Stimulated activated CD8-positive, alpha-beta memory T cell treated with anti-CD3 and anti-CD28 coated beads, Interleukin-7, amount 100 ng/mL, for 1 hour (primary cell): ENCODE results near the gene TMEM38A.
A peak's percentile ranks its signal among the peaks of the same experiment; 100 is the strongest.
"Not testable (repeated sequence)": the region's sequence is repeated elsewhere in the genome, so short reads cannot be mapped to it uniquely, and the experiment has no call there.

Source experiments
- DNase-seq, 2 donors: peaks; one replicate each; pipeline ENCODE4 v3.0.0-alpha.2; 2020; ENCODE audit warnings: low read depth in 2 of 2

Gene TMEM38A

DNA sequence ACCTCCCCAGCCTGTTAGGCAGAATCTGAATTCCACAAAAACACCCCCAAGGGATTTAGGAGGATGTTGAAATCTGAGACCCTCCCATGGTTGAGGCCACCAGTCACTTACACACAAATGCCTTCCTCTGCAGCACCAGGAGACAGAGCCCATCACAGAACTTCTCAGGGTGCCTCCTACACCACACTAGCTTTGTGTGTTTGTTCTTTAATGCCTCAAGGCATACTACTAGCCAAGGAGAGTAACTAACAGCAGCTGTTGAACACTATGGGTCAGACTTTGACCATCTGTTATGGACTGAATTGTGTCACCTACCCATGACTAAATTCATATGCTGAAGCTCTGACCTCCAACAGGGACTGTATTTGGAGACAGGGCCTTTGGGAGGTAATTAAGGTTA lies 23.4 kb upstream of the TMEM38A start:
- no peak for DNase-seq

DNA sequence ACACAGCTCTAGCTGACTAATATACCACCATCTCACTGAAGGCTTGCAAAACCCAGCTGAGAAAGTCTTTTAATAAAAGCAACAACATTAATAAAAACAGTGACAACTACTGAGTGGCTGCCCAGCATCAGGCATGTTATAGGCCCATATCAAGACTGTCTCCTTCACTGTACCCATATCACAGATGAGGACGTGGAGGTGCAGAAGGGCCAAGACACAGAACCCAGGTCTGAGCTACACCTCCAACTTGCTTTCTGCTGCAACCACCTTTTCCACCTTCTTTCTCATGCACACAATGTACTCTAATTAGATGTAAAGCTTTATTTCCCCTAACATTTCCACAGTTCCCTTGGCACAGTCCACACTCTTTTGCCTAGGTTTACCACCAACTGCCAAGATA lies 22.3 kb upstream of the TMEM38A start:
- DNase-seq, result no peak

DNA sequence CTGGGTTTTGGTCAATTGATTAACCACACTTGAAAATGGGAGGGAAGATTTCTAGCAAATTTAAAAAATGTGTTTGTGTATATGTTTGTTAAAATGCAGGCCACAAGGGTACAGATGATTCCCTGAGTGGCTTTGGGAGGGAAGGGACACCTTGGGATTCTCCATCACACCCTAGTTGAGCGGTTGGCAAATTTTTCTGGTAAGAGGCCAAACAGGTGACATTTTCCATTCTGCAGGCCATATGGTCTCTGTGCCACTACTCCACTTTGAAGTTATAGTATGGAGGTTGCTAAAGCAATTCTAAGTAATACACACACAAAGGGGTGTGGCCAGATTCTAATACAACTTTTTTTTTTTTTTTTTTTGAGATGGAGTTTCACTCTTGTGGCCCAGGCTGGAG lies 20.0 kb upstream of the TMEM38A start:
- no peak for DNase-seq

DNA sequence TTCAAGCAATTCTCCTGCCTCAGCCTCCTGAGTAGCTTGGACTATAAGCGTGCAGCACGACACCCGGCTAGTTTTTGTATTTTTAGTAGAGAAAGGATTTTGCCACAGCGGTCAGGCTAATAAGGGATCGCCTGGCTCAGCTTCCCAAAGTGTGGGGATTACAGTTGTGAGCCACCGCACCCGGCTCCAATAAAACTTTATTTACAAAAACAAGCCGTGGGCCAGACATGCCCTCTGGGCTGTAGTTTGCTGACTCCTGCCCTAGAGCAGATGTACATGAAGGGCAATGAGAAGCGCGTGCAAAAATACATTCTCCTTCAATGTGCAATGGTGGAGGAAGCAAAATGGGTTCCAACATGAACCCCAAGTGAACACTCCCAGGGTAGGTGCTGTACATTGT lies 19.2 kb upstream of the TMEM38A start:
- no peak for DNase-seq

DNA sequence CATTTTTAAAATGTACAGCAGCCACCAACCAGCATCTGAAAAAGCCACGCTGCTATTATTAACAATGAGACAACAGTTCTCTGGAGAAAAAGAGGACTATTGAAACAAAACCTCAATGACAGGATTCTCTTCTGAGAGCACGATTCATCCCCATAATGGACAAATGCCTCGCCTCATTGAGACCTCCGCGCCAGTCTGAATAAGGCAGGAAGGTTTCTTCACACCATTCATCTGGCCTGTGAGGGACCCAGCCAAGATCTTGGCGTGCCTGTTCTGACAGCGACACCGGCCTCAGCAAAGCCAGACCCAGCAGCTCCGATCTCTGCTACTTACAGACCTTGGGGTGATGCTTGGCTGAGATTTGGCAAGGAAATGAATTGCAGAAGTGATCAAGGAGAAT lies 15.8 kb upstream of the TMEM38A start:
- no peak for DNase-seq

DNA sequence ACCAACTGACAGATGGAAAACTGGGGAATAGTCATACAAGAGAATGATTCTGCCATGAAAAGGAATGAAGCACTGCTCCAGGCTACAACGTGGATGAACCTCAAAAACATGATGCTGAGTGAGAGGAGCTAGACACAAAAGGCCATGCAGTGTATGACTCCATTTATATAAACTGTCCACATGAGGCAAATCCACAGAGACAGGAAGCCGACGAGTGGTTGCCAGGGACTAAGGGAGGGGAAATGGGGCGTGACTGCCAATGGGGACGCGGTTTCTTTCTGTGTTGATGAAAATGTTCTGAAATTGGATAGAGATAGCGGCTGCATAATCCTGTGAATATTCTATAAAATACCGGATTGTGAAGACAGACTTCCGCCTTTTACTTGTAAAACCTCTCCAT lies 11.2 kb upstream of the TMEM38A start:
- DNase-seq, result no peak

DNA sequence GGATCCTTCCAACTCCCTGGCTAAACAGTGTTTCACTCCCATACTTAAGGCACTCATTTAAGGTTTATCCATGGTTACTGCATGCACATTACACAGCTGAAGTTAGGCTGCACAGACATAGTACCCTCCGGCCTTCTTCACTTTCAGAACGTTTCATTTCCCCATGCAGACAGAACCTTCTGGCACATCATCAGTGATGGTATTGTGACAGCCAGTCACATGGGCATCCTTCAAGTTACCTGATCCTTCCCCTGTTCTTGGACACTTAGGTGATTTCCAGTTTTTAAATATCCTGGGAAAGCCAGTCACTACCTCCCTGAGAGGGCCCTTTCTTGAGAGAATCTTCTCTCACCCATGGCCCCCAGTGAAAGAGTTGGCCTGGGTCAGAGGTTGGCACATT lies 10.1 kb upstream of the TMEM38A start:
- DNase-seq, result no peak

DNA sequence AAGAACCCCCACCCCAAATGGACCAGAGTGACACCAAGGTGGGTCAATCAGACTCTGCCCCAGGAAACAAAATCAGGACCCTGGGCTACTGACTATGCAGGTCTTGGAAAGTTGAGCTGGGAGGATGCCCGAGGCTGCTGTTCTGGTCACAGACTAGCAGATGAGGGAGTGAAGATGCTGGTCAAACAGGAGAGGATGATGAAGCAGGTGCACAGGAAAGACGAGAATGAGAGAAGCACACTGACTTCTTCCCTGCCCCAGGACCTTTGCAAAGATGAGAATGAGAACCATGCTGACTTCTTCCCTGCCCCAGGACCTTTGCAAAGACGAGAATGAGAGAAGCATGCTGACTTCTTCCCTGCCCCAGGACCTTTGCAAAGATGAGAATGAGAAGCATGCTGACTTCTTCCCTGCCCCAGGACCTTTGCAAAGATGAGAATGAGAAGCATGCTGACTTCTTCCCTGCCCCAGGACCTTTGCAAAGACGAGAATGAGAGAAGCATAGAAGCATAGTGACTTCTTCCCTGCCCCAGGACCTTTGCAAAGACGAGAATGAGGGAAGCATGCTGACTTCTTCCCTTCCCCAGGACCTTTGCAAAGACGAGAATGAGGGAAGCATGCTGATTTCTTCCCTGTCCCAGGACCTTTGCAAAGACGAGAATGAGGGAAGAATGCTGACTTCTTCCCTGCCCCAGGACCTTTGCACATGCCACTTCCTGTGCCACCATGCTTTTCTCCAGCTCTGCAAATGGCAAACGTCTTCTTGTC lies 9.3 kb upstream of the TMEM38A start:
- DNase-seq, result not testable (repeated sequence)

DNA sequence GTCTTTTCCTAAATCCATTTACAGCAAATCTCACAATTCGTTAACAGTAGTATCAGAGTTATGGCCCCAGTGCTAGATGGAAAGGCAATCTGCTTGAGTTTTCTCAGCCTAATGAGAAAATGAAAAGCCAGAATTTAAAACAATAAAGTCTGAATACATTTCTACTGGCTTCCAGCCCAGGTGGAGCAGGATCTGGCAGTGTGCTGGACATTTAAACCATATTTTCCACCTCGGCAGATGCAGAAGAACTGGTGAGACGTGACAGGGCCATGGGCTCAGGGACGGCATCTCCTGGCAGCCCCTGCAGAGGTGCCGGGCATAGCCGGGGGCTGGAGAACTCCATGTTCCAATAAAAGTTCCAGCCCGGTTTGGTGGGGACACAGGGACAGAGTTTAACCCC lies 8.1 kb upstream of the TMEM38A start:
- no peak for DNase-seq

DNA sequence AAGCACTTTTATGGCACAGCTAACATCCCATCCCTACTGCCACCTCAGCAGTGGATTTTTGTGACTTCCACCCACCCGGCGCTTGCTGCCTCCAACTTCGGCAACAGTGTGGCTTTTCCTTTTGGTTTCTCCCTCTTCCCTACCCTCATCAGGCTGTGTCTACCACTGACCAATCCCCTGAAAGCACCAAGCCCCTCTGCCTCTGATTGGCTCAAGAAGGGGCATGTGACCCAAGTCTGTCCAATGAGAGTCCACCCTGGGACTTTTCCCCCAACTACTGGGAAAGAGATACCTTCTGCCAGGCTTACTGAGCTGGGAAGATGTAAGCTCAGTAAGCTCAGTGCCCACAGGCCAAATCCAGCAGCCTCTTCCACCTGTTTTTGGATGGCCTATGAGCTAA lies 6.8 kb upstream of the TMEM38A start:
- no peak for DNase-seq

DNA sequence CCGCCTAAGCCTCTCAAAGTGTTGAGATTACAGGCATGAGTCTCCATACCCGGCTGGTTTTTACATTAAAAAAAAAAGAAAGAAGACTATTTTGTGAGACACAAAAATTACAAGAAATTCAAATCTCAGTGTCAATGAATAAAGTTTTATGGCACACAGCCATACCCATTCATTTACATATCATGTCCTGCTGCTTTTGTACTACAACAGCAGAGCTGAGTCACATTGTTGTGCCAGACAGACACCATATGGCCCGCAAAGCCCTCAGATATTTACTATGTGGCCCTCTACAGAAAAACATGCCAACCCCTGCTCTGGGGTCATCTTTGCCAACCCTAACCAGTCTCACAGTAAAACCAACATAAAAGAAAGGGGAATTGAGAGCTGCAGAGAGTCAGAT lies 6.3 kb upstream of the TMEM38A start:
- DNase-seq, result no peak

DNA sequence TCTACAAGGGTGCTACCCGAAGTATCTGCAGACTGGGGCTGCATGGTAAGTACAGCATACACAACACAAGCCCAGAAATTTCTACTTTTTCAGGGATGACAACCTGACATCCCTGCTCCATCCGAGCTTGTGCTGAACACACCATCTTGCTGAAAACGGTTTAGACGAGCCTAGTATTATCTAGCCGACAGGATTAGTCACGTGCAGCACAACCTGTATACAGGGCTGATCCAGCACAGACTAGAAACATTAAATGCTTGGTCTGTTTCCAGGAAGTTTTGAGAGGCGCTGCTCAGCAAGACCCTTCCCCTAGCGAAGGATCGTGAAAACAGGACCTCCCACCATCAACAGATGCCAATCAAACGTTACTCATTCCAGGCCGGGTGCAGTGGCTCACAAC lies 5.2 kb upstream of the TMEM38A start:
- DNase-seq, result no peak

DNA sequence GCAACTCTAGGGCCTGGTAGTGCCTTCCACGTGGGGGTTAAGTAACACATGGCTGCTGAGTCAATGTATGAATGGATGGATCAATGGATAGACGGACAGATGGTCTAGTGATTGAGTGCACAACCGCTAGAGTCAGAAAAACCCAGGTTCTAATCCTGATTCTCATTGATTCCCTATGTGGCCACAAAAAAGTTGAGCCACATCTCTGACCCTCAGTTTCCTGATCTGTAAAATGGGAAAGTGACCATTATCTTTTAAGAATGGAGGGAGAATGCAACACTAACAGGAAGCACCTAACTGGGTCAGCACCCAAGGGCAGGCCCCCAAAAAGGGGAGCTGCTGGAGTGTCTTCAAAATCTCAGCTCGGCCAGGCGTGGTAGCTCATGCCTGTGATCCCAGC lies 3.6 kb upstream of the TMEM38A start:
- DNase-seq, result no peak

DNA sequence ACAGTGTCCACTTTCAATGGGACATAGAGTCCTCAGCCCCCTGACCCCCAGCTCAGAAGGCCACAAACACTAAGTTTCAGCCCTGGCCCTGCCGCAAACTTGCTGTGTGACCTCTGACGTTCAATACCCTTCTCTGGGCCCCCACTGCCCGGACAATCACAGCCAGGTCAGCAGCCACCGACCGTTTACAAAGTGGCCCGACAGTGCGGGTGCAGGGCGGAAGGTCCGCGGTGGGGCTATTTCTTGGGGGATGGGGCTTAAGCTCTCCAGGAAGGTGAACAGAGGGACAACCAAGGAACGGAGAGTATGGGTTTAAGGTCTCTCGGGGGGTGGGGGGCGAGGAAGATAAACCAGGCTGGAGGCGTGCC lies 1.5 kb upstream of the TMEM38A start:
- DNase-seq, result no peak

DNA sequence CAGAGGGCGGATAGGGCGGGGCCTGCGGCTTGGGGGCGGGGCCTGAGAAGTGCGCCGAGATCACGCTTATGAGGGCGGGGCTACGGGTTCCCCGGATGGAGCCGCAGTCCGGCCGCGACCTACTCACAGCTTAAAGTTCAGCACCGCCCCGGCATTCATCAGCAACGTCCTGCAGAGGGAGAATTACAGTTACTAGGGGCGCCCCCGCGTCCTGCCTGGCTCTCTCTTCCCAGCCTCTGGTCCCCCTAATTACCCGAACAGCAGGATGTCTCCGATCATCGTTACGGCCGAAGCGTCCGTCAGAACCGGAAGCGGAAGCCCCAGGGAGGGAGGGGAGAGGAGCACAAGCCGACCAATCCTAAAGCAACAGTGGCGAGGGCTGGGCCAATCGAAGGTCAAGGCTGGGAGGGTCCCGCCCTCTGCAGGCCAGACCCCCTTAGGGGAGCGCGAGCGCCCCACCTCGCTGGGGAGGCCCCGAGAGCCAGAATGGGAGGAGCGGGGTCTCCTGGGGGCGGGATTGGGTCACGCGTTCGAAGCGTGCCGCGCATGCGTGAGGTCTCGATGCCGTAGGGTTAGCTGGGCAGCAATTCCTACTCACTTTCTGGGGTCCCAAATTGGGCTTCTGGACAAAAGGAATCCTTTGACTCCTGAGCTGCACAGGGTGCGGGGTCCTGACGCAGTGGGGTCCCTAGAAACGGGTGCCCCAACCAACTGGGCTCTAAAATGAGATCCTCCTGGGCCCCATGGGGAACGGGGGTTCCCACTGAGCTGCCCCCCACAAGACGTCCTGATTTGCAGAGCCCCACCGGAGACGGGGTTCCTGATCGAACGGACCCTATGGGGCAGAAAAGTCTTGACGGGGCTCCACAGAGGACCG lies 869 bp upstream of the TMEM38A start, which contains the start of gene SMIM7:
Gene SMIM7 (minus strand): TSS at position 313 of the 877 bp plus-strand sequence. CDS start 34 bp downstream, at position 279.
- peak; percentile 95 to 97 for DNase-seq

DNA sequence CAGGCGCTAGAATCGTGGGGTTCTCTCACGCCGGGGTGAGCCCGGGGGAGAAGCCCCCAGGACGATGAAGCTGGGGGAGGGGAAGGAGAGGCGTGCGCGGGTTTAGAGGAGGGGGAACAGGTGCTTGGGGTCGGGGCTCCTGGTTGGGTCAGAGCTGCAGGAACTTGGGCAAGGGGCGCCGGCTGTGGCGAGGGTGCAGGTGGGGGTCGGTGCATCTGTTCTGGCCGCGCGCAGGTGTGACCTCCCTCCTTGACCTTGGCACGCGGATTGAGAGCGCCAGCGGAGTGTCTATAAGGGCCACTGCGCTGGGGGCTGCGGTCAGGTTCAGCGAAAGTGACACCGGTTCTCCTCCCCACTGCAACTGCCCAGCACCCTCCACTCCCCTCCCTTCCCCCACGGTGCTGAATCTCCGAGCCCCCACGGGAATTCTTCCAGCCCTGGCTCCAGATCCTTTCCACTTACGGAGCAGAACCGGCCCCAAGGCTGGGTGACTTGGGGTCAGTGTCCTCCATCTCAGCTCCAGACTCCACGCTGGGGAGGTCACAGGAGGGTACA lies 618 bp downstream of the TMEM38A start:
- no peak for DNase-seq

DNA sequence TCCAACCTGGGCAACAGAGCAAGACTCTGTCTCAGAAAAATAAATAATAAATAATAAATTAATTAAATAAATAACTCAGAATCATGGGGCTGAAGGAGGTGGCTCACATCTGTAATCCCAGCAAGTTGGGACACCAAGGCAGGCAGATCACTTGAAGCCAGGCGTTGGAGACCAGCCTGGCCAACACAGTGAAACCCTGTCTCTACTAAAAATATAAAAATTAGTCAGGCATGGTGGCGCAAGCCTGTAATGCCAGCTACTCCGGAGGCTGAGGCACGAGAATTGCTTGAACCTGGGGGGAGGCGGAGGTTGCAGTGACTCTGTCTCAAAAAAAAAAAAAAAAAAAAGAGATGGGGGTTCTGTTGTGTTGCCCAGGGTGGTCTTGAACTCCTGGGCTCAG lies 7.2 kb downstream of the TMEM38A start:
- DNase-seq, result no peak

DNA sequence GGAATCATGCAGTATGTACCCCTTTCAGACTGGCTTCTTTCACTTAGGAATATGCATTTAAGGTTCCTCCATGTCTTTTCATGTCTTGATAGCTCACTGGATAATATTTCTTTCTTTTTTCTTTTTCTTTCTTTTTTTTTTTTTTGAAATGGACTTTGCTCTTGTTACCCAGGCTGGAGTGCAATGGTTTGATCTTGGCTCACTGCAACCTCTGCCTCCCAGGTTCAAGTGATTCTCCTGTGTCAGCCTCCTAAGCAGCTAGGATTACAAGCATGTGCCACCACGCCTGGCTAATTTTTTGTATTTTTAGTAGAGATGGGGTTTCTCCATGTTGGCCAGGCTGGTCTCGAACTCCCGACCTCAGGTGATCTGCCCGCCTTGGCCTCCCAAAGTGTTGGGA lies 7.8 kb downstream of the TMEM38A start:
- not testable (repeated sequence) for DNase-seq

DNA sequence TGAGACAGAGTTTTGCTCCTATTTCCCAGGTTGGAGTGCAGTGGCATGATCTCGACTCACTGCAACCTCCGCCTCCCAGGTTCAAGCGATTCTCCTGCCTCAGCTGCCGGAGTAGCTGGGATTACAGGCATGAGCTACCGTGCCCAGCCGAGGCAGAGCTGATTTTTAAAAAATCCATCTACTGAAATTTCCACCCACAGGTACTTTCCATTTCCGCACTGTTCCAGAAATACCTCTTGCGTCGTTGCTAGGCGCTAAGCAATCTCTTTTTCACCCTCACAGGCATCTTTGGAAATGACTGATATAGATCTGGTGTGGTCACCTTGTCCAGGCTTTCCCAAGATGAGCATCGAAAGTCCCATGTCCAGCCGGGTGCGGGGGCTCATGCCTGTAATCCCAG lies 9.4 kb downstream of the TMEM38A start:
- DNase-seq, result no peak

DNA sequence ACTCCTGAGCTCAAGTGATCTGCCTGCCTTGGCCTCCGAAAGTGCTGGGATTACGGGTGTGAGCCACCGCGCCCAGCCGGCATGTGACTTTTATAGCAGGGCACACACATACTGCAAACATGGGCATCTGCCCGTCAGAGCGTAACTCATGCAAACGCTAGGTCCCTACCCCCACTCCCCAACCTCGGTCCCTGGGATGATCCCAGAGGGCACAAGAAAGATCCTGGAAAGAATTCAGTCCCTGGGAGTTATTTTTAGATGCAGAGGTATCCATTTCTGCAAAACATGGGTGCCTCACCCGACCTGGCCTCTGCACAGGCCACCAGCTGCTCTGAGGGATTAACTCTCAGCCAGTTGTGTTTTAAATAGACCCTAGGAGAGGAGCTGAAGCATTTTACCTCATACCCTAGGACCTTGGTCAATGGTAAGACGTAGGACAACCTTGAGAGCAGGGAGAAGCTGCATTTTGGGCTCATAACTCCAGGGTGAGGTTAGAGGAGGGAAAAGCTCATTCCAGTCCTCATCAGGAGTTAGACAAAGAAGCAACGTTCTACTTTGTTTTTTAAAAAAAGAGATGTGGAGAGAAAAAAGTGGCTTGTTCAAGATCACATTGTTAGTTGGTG lies 10.8 kb downstream of the TMEM38A start:
- no peak for DNase-seq

DNA sequence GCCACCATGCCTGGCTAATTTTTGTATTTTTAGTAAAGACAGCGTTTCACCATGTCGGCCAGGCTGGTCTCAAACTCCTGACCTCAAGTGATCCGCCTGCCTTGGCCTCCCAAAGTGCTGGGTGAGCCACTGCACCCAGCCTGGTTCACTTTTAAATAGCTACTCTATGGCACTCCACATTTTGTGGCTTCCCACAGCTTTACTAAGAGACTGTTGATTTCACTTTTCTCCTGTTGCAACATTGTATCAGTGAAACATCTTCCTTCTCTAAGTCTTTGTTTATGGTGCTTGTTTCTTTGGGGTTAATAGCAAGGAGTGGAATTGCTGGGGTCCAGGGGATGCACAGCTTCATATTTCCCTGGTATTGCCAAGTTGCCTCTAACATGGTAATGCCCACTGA lies 12.3 kb downstream of the TMEM38A start:
- DNase-seq, result no peak

DNA sequence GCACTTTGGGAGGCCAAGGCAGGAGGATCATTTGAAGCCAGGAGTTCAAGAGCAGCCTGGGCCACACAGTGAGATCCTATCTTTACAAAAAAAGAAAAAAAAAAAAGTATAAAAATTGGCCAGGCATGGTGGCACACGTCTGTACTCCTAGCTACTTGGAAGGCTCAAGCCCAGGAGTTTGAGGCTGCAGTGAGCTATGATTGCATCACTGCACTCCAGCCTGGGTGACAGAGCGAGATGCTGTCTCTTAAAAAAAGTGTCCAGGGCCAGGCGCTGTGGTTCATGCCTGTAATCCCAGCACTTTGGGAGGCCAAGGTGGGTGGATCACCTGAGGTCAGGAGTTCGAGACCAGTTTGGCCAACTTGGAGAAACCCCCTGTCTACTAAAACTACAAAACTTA lies 12.9 kb downstream of the TMEM38A start:
- DNase-seq, result not testable (repeated sequence)
